H1 (cell line): Measurements from ENCODE around the gene PRSS53. TPM values are rescaled to one million over a fixed set of nuclear protein-coding genes. Genes with fewer than 3 reads are reported as not detected.

ENCODE experiments used
- ASH2L ChIP-seq: fragments of 200-600, 300-600 bp; sonication (generic); IDR thresholded peaks from one replicate; pipeline ENCODE4 v1.7.1; 2017; ENCODE audit warnings: low read length
- CHD7 ChIP-seq: fragments of 300-600 bp; sonication (generic); IDR thresholded peaks from 2 replicates; pipeline ENCODE4 v1.7.1; 2012; ENCODE audit warnings: low read length, moderate library complexity, mild to moderate bottlenecking, inconsistent platforms; ENCODE audit not compliant: insufficient replicate concordance
- EGR1 ChIP-seq: IDR thresholded peaks from 2 replicates; pipeline ENCODE4 v1.6.1; 2011; ENCODE audit warnings: low read depth, low read length, borderline replicate concordance
- NRF1 ChIP-seq: IDR thresholded peaks from 2 replicates; pipeline ENCODE4 v1.6.1; 2011; ENCODE audit warnings: mild to moderate bottlenecking, low read depth, low read length, improper control_type of control experiment
- SAP30 ChIP-seq: fragments of 300-600 bp; sonication (generic); IDR thresholded peaks from 2 replicates; pipeline ENCODE4 v1.7.1; 2012; ENCODE audit warnings: low read length, moderate library complexity, mild to moderate bottlenecking, inconsistent platforms; ENCODE audit not compliant: insufficient read depth, insufficient replicate concordance
- SIX5 ChIP-seq: IDR thresholded peaks from 2 replicates; pipeline ENCODE4 v1.6.1; 2011; ENCODE audit warnings: mild to moderate bottlenecking, low read depth, low read length
- SP1 ChIP-seq: IDR thresholded peaks from 2 replicates; pipeline ENCODE4 v1.6.1; 2011; ENCODE audit warnings: low read depth, low read length
- SP2 ChIP-seq: IDR thresholded peaks from 2 replicates; pipeline ENCODE4 v1.6.1; 2012; ENCODE audit warnings: mild to moderate bottlenecking, low read length, inconsistent platforms
- SRF ChIP-seq: IDR thresholded peaks from 2 replicates; pipeline ENCODE4 v1.6.1; 2011; ENCODE audit warnings: mild to moderate bottlenecking, low read depth, low read length, moderate library complexity
- TAF7 ChIP-seq: optimal IDR thresholded peaks from 2 replicates; pipeline ENCODE3; 2011; ENCODE audit warnings: low read depth, mild to moderate bottlenecking, inconsistent platforms, low read length, moderate library complexity, borderline replicate concordance
- TEAD4 ChIP-seq: IDR thresholded peaks from 2 replicates; pipeline ENCODE4 v1.6.1; 2012; ENCODE audit warnings: low read depth, low read length, inconsistent platforms, mixed read lengths
- polyA plus RNA-seq, 7 experiments: library from polyadenylated mRNA; depleted of rRNA in 3 of 7; stranded (reverse) in 5 of 7; unstranded in 2 of 7; fragments of >200 nt in 5 of 7; fragments of 200-250 nt in 2 of 7; gene quantifications; 1 replicate in 5 of 7; 2 replicates in 1 of 7; 4 replicates in 1 of 7; pipeline versions ENCODE4 v1.2.1 to v1.2.3, GENCODE V29; 2011 to 2013; ENCODE audit warnings: missing spikeins in 2 of 7, mixed read lengths in 2 of 7
- total RNA-seq: library from RNA; stranded (reverse); fragmentation: NEBNext Ultra II Directional; extraction: Animal tissue kit (Norgen Biotek cat#: 25700); gene quantifications from 2 replicates; pipeline ENCODE4 v1.2.1, GENCODE V29; 2021

PRSS53 gene
- total and polyA plus RNA-seq, 2 of the 8 experiments (the other 6 are each of a cell fraction or from before 2014, with no cell fraction given), result 1.7 to 2.6 TPM

- TF ChIP-seq CHD7, result no peak
- TF ChIP-seq TAF7, result peak; percentile 16
- peak; percentile 81 for TF ChIP-seq SP1
- peak; percentile 76 for TF ChIP-seq ASH2L
- TF ChIP-seq TEAD4, result no peak
- no peak for TF ChIP-seq SRF
- no peak for TF ChIP-seq NRF1
- TF ChIP-seq SP2, result no peak
- no peak for TF ChIP-seq SAP30
- no peak for TF ChIP-seq SIX5
- TF ChIP-seq EGR1, result peak; percentile 88
Observed at GRCh38 chr16:31073142-31073969, 15.4 kb downstream of the PRSS53 start (continued).
